ENCODE measurements around the gene NDUFS6.

The NDUFS6 gene

DNA sequence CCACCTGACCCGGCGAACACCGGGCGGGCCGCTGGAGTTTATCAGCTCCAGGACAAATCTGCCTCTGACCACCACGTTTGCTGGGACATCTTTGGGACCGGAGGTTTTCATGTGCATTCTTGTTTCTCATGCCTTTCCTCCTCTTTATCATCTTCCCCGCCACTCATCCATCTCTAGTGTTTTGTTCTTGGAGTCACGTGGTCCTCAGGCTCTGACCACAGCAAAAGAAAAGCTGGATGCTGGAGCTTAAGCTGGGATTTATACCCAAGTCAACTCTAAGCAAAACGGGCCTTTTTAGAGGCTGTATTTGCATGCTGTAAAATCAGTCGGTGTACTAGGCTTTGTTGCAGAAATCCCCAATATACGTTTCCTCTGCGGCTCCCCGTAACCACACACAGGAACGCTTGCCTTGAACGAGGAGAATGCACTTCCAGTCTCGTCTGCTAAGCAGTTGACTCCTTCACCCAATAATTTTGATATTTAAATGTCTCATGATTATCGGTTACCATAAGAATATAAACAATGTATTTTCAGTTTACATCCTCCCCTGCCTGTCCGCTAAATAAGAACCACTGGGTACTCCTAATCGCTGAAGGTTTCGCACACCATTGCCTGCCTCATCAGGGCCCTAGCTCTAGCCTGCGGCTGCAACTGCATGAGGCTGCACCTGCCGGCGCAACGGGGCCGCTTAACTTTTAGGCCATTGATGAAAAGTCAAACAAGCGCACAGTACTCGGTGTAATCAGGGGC, 560 bp upstream of the NDUFS6 start:
- TF ChIP-seq, protein P1, sequence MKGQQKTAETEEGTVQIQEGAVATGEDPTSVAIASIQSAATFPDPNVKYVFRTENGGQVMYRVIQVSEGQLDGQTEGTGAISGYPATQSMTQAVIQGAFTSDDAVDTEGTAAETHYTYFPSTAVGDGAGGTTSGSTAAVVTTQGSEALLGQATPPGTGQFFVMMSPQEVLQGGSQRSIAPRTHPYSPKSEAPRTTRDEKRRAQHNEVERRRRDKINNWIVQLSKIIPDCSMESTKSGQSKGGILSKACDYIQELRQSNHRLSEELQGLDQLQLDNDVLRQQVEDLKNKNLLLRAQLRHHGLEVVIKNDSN (IDR thresholded peaks at IDR 0.05): peak; percentile 88
- TF ChIP-seq EP300 (IDR thresholded peaks at IDR 0.05; ENCODE audit: borderline replicate concordance): no peak

DNA sequence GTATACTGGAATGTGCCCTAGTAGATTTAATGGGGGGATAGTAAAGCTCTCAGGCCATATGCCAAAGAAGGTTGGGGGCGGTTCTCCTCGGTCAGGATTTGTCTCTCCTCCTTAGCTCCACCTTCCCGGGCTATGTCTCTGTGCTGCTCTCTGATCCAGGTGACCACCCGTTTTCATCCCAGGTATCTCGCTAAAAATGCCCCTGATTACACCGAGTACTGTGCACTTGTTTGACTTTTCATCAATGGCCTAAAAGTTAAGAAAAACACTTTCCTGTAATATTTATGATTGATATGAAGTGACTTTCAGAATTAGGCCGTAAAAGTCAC, 724 bp downstream of the NDUFS6 start:
- no peak for TF ChIP-seq YY1 (IDR thresholded peaks at IDR 0.05; ENCODE audit: low read depth)
- TF ChIP-seq TAF1 (IDR thresholded peaks at IDR 0.05; ENCODE audit: low read depth): no peak
- no peak for TF ChIP-seq EP300 (IDR thresholded peaks at IDR 0.05; ENCODE audit: borderline replicate concordance)
- TF ChIP-seq TCF12 (IDR thresholded peaks at IDR 0.05; ENCODE audit: low read depth): no peak
- TF ChIP-seq TEAD4 (IDR thresholded peaks at IDR 0.05): no peak

DNA sequence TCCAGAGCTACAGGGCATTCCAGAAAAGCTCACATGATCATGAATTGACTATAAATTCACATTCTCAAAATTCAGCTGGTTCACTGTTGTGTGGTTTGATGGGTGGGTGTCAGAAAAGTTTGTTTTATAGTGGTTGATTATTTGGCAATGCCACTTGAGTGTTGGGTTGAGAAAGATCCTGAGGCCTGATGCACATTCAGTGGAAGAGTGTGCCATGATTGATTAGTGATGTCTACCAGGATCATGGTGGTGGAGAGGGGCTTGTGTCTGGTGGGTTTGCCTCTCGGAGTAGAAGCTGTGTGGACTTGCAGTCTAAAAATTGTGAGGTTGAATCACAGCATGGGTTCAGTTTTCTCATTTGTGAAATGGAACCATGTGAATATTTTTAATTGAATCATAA, 2.0 kb downstream of the NDUFS6 start:
- no peak for TF ChIP-seq TCF12 (IDR thresholded peaks at IDR 0.05; ENCODE audit: low read depth)
- TF ChIP-seq, protein P2, sequence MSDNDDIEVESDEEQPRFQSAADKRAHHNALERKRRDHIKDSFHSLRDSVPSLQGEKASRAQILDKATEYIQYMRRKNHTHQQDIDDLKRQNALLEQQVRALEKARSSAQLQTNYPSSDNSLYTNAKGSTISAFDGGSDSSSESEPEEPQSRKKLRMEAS (IDR thresholded peaks at IDR 0.05): no peak
- no peak for TF ChIP-seq RAD21 (IDR thresholded peaks at IDR 0.05; ENCODE audit: low read depth)
- TF ChIP-seq, protein P3, sequence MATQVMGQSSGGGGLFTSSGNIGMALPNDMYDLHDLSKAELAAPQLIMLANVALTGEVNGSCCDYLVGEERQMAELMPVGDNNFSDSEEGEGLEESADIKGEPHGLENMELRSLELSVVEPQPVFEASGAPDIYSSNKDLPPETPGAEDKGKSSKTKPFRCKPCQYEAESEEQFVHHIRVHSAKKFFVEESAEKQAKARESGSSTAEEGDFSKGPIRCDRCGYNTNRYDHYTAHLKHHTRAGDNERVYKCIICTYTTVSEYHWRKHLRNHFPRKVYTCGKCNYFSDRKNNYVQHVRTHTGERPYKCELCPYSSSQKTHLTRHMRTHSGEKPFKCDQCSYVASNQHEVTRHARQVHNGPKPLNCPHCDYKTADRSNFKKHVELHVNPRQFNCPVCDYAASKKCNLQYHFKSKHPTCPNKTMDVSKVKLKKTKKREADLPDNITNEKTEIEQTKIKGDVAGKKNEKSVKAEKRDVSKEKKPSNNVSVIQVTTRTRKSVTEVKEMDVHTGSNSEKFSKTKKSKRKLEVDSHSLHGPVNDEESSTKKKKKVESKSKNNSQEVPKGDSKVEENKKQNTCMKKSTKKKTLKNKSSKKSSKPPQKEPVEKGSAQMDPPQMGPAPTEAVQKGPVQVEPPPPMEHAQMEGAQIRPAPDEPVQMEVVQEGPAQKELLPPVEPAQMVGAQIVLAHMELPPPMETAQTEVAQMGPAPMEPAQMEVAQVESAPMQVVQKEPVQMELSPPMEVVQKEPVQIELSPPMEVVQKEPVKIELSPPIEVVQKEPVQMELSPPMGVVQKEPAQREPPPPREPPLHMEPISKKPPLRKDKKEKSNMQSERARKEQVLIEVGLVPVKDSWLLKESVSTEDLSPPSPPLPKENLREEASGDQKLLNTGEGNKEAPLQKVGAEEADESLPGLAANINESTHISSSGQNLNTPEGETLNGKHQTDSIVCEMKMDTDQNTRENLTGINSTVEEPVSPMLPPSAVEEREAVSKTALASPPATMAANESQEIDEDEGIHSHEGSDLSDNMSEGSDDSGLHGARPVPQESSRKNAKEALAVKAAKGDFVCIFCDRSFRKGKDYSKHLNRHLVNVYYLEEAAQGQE (IDR thresholded peaks at IDR 0.05; ENCODE audit: low read depth): no peak
- TF ChIP-seq, protein P1 (IDR thresholded peaks at IDR 0.05): no peak
- TF ChIP-seq FOXM1 (IDR thresholded peaks at IDR 0.05; ENCODE audit: borderline replicate concordance, low read depth): no peak
- TF ChIP-seq NFIC (IDR thresholded peaks at IDR 0.05): no peak
- no peak for TF ChIP-seq TAF1 (IDR thresholded peaks at IDR 0.05; ENCODE audit: low read depth)
- no peak for TF ChIP-seq EP300 (IDR thresholded peaks at IDR 0.05; ENCODE audit: borderline replicate concordance)
- no peak for TF ChIP-seq CREB1 (IDR thresholded peaks at IDR 0.05; ENCODE audit: low read depth)
- TF ChIP-seq TEAD4 (IDR thresholded peaks at IDR 0.05): no peak
- TF ChIP-seq YY1 (IDR thresholded peaks at IDR 0.05; ENCODE audit: low read depth): no peak
- no peak for TF ChIP-seq CEBPB (IDR thresholded peaks at IDR 0.05)
- no peak for TF ChIP-seq ZBTB7A (IDR thresholded peaks at IDR 0.05; ENCODE audit: low read depth)

DNA sequence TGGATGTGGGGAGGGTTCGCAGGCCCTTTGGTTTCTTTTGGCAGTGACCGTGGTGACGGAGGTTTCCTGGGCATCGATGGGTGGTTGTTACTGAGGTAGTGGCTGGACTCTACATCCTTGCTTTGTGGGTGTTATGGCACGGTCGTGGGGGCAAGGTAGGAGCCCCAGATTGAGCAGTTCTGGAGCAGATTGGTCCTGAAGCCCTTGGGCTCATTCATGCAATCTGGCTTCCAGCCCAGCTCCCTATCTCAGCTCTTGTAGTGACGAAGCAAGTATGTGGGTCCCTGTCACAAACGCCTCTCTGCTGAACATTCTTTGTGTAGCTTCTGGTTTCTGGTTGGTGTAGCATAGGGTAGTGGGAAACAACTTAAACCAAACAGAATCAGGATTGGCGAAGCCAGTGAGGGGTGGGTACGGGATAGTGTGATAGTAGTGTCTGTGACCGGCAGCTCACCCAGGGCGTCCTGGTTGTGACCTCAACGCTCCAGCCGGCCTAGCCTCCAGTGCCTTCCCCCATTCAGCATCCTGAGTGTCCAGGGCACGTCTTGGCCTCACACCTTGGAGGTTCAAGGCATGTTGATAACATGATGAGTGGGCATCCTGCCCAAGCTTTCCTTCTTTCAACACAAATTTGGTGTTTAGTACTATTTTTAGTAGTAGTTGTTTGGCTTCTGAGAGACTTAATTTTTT, 2.9 kb downstream of the NDUFS6 start:
- TF ChIP-seq FOXM1 (IDR thresholded peaks at IDR 0.05; ENCODE audit: borderline replicate concordance, low read depth) (no peak), TCF12 (IDR thresholded peaks at IDR 0.05; ENCODE audit: low read depth) (no peak), RAD21 (IDR thresholded peaks at IDR 0.05; ENCODE audit: low read depth) (no peak), TAF1 (IDR thresholded peaks at IDR 0.05; ENCODE audit: low read depth) (no peak), EP300 (IDR thresholded peaks at IDR 0.05; ENCODE audit: borderline replicate concordance) (no peak), CEBPB (IDR thresholded peaks at IDR 0.05) (no peak), ZBTB7A (IDR thresholded peaks at IDR 0.05; ENCODE audit: low read depth) (no peak), NFIC (IDR thresholded peaks at IDR 0.05) (no peak), TEAD4 (IDR thresholded peaks at IDR 0.05) (no peak), CREB1 (IDR thresholded peaks at IDR 0.05; ENCODE audit: low read depth) (no peak), YY1 (IDR thresholded peaks at IDR 0.05; ENCODE audit: low read depth) (no peak), EGR1 (IDR thresholded peaks at IDR 0.05) (no peak)
- TF ChIP-seq, protein P1 (IDR thresholded peaks at IDR 0.05): no peak
- TF ChIP-seq, protein P3 (IDR thresholded peaks at IDR 0.05; ENCODE audit: low read depth): no peak
- TF ChIP-seq, protein P2 (IDR thresholded peaks at IDR 0.05): no peak

DNA sequence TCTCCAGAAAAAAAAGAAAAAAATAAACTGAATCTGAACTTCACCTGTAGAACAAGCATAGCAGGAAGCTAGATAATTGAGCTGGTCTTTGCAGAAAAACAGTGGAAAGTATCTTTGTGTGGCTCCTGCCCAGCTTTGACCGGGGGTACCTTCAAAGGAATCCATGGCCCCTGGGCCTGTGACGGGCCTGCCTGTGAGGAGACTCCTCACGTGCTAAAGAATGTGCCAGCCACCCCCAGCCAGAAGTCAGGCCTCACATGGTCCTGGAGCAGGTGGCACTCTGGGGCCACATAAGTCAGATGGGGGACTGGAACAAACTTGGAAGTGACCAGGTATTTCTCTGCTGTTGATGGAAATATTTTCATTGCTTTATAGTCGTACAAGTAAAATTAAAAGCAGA, 4.1 kb downstream of the NDUFS6 start:
- TF ChIP-seq, protein P3 (IDR thresholded peaks at IDR 0.05; ENCODE audit: low read depth): no peak
- TF ChIP-seq TEAD4 (IDR thresholded peaks at IDR 0.05): no peak
- no peak for TF ChIP-seq FOXM1 (IDR thresholded peaks at IDR 0.05; ENCODE audit: borderline replicate concordance, low read depth)
- TF ChIP-seq EGR1 (IDR thresholded peaks at IDR 0.05): no peak
- no peak for TF ChIP-seq TCF12 (IDR thresholded peaks at IDR 0.05; ENCODE audit: low read depth)
- TF ChIP-seq RAD21 (IDR thresholded peaks at IDR 0.05; ENCODE audit: low read depth): no peak
- TF ChIP-seq YY1 (IDR thresholded peaks at IDR 0.05; ENCODE audit: low read depth): no peak
- TF ChIP-seq EP300 (IDR thresholded peaks at IDR 0.05; ENCODE audit: borderline replicate concordance): no peak
- TF ChIP-seq TAF1 (IDR thresholded peaks at IDR 0.05; ENCODE audit: low read depth): no peak
- TF ChIP-seq NFIC (IDR thresholded peaks at IDR 0.05): no peak
- TF ChIP-seq, protein P1 (IDR thresholded peaks at IDR 0.05): no peak
- no peak for TF ChIP-seq CREB1 (IDR thresholded peaks at IDR 0.05; ENCODE audit: low read depth)
- no peak for TF ChIP-seq ZBTB7A (IDR thresholded peaks at IDR 0.05; ENCODE audit: low read depth)
- TF ChIP-seq, protein P2 (IDR thresholded peaks at IDR 0.05): no peak
- TF ChIP-seq CEBPB (IDR thresholded peaks at IDR 0.05): no peak

Data from Ishikawa (cell line).